DOHH2 (cell line): Measurements from ENCODE around the gene CYP27B1.

Experiments used
- CTCF ChIP-seq: fragments of 200-600 bp; sonication (generic); IDR thresholded peaks from one replicate; pipeline ENCODE4 v1.5.1; 2014; ENCODE audit warnings: antibody characterized with exemption, mild to moderate bottlenecking, low read depth, low read length; ENCODE audit not compliant: poor library complexity, severe bottlenecking
- EZH2phosphoT487 ChIP-seq: fragments of 200-600 bp; sonication (generic); IDR thresholded peaks from 2 replicates; pipeline ENCODE4 v1.6.1; 2017; ENCODE audit warnings: borderline replicate concordance, mild to moderate bottlenecking, antibody characterized with exemption, low read length, moderate library complexity, mixed read lengths

- TF ChIP-seq CTCF (no peak), EZH2phosphoT487 (no peak)
Observed at GRCh38 chr12:57760347-57760982, 6.4 kb downstream of the CYP27B1 start.
